Stimulated activated naive CD8-positive, alpha-beta T cell treated with anti-CD3 and anti-CD28 coated beads, Interleukin-15, amount 100 ng/mL, for 72 hours (primary cell): ENCODE results near the gene VGLL4.
"Not testable (repeated sequence)": the region's sequence is repeated elsewhere in the genome, so short reads cannot be mapped to it uniquely, and the experiment has no call there.

Experiments used
- ATAC-seq: fragments of 150-1000 bp; cut with Tn5 transposase; 2 replicates; pipeline ENCODE4 v1.10.0; 2021; ENCODE audit warnings: mild to moderate bottlenecking, moderate library complexity
- DNase-seq, 2 donors: peaks; one replicate each; pipeline ENCODE4 v3.0.0; 2021 to 2022
- H3K27ac Mint-ChIP-seq, 2 donors: one replicate each; pipeline ENCODE4 v1.8.0; 2022; ENCODE audit warnings: mild to moderate bottlenecking in 2 of 2, mixed read lengths in 2 of 2, moderate library complexity in 2 of 2
- H3K27me3 Mint-ChIP-seq: one replicate; pipeline ENCODE4 v1.8.0; 2022; ENCODE audit warnings: mixed read lengths
- H3K4me1 Mint-ChIP-seq: one replicate; pipeline ENCODE4 v1.8.0; 2022; ENCODE audit warnings: mild to moderate bottlenecking, mixed read lengths
- H3K4me3 Mint-ChIP-seq, 2 donors: one replicate each; pipeline ENCODE4 v1.8.0; 2022; ENCODE audit warnings: mild to moderate bottlenecking in 2 of 2, mixed read lengths in 2 of 2, moderate library complexity in 1 of 2
- H3K9me3 Mint-ChIP-seq, 2 donors: one replicate each; pipeline ENCODE4 v1.8.0; 2022; ENCODE audit warnings: mixed read lengths in 2 of 2

Gene VGLL4, protein sequence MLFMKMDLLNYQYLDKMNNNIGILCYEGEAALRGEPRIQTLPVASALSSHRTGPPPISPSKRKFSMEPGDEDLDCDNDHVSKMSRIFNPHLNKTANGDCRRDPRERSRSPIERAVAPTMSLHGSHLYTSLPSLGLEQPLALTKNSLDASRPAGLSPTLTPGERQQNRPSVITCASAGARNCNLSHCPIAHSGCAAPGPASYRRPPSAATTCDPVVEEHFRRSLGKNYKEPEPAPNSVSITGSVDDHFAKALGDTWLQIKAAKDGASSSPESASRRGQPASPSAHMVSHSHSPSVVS

GRCh38 chr3:11643605-11644087 lies at the start of gene VGLL4:
VGLL4 (minus strand) TSS chr3:11643915; CDS start chr3:11643518, 397 bp downstream.
- H3K27ac Mint-ChIP-seq, result peak within 1 kb of the TSS; percentile 98 to 100
- peak; percentile 60 to 74 for DNase-seq
- peak; percentile 75 for ATAC-seq
- H3K4me3 Mint-ChIP-seq, result peak within 1 kb of the TSS; percentile 99 to 100
- H3K27me3 Mint-ChIP-seq, result no peaks in the 10 kb centered on the region
- H3K4me1 Mint-ChIP-seq, result peaks cover 36% of the 10 kb centered on the region
- H3K9me3 Mint-ChIP-seq, result no peaks in the 10 kb centered on the region

DNA sequence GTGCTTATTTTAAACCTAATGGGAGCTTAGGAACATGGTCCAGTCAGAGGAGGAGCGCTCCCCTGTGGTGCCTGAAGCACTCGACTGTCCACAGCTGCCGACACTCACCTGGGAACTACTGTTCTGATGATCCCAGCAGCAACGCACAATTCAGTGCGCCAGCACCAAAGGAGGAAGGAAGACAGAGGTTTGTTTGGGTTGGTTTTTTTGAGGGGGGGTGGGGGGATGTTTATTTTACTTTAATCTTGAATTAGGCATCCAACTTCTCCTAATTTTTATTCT lies 48.8 kb upstream of the VGLL4 start:
- no peak for ATAC-seq
- Mint-ChIP-seq H3K4me1 (no peaks in the 10 kb centered on the region), H3K27ac (no peak overlapping the region), H3K4me3 (no peak overlapping the region), H3K9me3 (no peaks in the 10 kb centered on the region), H3K27me3 (no peaks in the 10 kb centered on the region)
- DNase-seq, result no peak

GRCh38 chr3:11691767-11692531 lies 48.2 kb upstream of the VGLL4 start:
- Mint-ChIP-seq H3K4me3 (no peak overlapping the region), H3K27ac (no peak overlapping the region), H3K27me3 (no peaks in the 10 kb centered on the region), H3K4me1 (no peaks in the 10 kb centered on the region), H3K9me3 (no peaks in the 10 kb centered on the region)
- no peak for DNase-seq
- no peak for ATAC-seq

GRCh38 chr3:11690863-11691766 lies 47.4 kb upstream of the VGLL4 start:
- no peaks in the 10 kb centered on the region for H3K27me3 Mint-ChIP-seq
- no peak overlapping the region for H3K27ac Mint-ChIP-seq
- ATAC-seq (no peak), DNase-seq (no peak)
- no peak overlapping the region for H3K4me3 Mint-ChIP-seq
- H3K4me1 Mint-ChIP-seq, result no peaks in the 10 kb centered on the region
- H3K9me3 Mint-ChIP-seq, result no peaks in the 10 kb centered on the region

DNA sequence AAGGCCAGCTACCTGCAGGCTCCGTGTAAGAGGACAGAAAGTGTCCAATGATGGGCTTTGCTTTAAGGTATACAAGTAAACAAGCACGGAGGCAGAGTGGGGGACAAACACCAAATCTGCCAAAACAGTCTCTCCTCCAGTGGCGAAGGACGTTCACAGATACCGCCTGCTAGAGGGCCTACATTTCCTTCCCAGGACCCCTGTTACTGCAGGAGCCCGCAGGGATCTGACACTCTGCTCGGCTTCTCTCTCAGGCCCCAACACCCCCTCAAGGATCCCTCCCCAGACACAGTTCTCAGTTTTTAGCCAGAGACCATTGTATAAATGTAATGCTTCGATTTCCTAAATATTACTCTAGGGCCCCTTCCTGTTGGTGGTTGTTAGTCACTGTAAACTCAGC lies 46.0 kb upstream of the VGLL4 start:
- Mint-ChIP-seq H3K27me3 (no peaks in the 10 kb centered on the region), H3K4me1 (no peaks in the 10 kb centered on the region), H3K27ac (no peak overlapping the region), H3K4me3 (no peak overlapping the region), H3K9me3 (no peaks in the 10 kb centered on the region)
- ATAC-seq (no peak), DNase-seq (no peak)

DNA sequence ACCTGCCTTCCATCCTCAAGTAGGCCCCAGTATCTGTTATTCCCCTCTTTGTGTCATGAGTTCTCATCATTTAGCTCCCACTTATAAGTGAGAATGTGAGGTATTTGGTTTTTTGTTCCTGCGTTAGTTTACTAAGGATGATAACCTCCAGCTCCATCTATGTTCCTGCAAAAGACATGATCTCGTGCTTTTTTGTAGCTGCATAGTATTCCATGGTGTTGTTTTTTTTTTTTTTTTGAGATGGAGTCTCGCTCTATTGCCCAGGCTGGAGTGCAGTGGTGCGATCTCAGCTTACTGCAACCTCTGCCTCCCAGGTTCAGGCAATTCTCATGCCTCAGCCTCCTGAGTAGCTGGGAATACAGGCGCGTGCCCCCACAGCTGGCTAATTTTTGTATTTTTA lies 41.3 kb upstream of the VGLL4 start:
- H3K27me3 Mint-ChIP-seq, ATAC-seq: not testable (repeated sequence)

DNA sequence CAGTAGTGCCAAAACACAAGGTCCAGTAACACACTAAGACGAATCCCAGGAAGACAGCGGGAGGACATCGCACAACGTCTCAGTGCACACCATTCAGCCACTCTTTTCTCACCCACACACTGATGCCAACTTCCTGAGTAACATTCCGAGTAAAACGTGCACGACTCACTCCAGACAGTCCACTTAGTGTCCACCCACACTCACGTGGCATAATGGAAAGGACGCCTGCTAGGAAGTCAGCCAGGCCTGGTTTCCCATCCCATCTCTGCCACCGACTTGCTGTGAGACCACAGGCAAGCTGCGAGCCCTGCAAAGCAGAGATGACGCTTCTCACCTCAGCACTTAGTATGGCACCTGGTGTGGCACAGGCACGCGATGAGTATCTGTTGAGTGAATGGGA lies 36.8 kb upstream of the VGLL4 start:
- no peak overlapping the region for H3K27ac Mint-ChIP-seq
- ATAC-seq (no peak), DNase-seq (no peak)
- H3K9me3 Mint-ChIP-seq, result no peaks in the 10 kb centered on the region
- H3K27me3 Mint-ChIP-seq, result no peaks in the 10 kb centered on the region
- no peaks in the 10 kb centered on the region for H3K4me1 Mint-ChIP-seq
- H3K4me3 Mint-ChIP-seq, result no peak overlapping the region

More for the DNA sequence above, 41.3 kb upstream of the VGLL4 start:
- H3K4me1 Mint-ChIP-seq, H3K27ac Mint-ChIP-seq, H3K4me3 Mint-ChIP-seq, DNase-seq, H3K9me3 Mint-ChIP-seq: not testable (repeated sequence)

- Mint-ChIP-seq H3K27me3 (no peaks in the 10 kb centered on the region), H3K9me3 (no peaks in the 10 kb centered on the region), H3K4me3 (no peak overlapping the region), H3K4me1 (no peaks in the 10 kb centered on the region), H3K27ac (no peak overlapping the region)
- no peak for DNase-seq
- no peak for ATAC-seq
These were observed 36.2 kb upstream of the VGLL4 start for GRCh38 chr3:11679964-11680363.

DNA sequence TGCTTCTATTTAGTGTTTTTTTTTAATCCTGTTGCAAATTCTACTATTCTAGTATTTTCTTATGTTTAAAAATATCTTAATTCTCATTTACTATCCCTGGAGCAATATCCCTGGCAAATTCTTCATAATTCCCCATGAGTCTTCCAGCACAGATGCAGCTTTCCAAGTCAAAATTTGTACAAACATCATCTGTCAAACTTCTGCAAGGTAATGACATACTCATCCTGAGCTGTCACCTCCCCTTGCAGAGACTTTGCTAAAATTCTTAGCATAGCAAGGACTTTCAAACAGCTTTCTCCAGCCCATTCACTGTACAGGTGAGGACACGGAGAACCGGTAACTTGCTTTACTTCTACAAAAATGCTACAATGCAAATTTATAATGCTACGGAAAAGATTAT lies 28.6 kb upstream of the VGLL4 start:
- DNase-seq, result no peak
- ATAC-seq, result no peak
- Mint-ChIP-seq H3K4me3 (no peak overlapping the region), H3K4me1 (no peaks in the 10 kb centered on the region), H3K27ac (no peak overlapping the region), H3K9me3 (no peaks in the 10 kb centered on the region), H3K27me3 (no peaks in the 10 kb centered on the region)

DNA sequence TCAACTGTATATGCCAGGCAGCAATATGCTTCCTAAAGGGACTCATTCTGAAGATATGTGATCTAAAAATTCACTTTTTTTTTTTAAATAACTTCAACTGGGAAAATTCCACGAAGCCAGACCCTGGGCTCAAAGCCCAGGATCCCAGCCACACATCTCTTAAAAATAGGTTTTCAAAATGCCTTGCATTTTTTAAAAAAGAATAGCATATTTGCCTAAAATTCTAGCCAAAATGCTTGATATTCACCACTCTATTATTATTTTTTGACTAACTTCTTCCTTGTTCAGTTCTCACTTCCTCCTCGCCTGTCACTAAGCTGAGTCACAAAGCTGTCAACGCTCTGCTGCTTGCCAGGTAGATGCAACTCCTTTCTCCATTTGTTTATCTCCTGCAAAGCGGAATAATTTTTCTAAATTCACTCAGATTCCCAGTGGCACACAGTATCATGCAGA lies 28.0 kb upstream of the VGLL4 start:
- no peaks in the 10 kb centered on the region for H3K4me1 Mint-ChIP-seq
- H3K4me3 Mint-ChIP-seq, result no peak overlapping the region
- H3K9me3 Mint-ChIP-seq, result no peaks in the 10 kb centered on the region
- ATAC-seq (no peak), DNase-seq (no peak)
- no peak overlapping the region for H3K27ac Mint-ChIP-seq
- H3K27me3 Mint-ChIP-seq, result no peaks in the 10 kb centered on the region

- Mint-ChIP-seq H3K4me1 (no peaks in the 10 kb centered on the region), H3K27me3 (no peaks in the 10 kb centered on the region), H3K4me3 (no peak overlapping the region), H3K27ac (no peak overlapping the region), H3K9me3 (no peaks in the 10 kb centered on the region)
- no peak for DNase-seq
- ATAC-seq, result no peak
These were observed 24.8 kb upstream of the VGLL4 start for GRCh38 chr3:11668243-11669235.

DNA sequence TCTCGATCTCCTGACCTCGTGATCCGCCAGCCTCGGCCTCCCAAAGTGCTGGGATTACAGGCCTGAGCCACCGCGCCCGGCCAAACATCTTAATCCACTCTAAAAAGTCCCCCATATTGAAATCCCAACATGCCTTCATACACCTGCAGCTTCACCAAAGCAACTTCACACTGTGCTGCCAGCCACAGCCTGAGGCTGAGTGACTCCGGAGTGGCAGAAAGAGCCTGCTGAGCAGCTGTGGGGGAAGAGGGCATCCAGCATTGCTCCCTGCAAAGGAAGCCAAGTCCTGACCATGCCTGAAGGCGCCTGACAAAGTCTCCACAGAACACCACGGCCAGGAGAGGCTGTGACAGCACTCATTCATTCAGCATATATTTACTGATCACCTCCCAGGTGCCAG lies 21.6 kb upstream of the VGLL4 start:
- Mint-ChIP-seq H3K27ac (no peak overlapping the region), H3K4me3 (no peak overlapping the region), H3K9me3 (no peaks in the 10 kb centered on the region), H3K4me1 (no peaks in the 10 kb centered on the region), H3K27me3 (no peaks in the 10 kb centered on the region)
- no peak for ATAC-seq
- no peak for DNase-seq

DNA sequence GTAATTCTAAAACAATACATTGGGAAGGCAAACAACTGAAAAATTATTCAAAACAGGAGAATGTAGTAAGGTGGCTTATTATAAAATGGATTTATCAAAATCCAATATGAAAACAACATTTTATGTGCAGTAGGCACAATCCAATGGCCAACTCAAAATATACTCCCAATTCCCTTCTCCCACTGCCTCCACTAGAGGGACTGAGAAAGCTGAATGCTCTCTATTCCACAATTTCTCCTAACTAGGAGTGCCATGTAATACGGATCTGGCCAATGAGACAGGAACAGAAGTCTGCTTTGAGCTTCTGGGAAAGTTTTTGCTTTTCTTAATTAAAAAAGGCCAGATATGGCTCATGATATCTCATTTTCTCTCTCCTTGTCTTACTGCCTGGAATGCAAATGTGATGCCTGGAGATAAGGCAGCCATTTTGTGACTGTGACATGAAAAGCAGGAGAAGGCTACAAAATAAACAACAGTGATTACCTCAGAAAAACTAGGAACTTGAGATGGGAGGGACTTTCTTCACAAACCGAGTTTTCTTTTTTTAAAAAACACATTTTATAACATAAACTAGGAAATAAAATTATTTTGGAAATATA lies 18.8 kb upstream of the VGLL4 start:
- DNase-seq, result no peak
- Mint-ChIP-seq H3K9me3 (no peaks in the 10 kb centered on the region), H3K4me1 (no peaks in the 10 kb centered on the region), H3K4me3 (no peak overlapping the region), H3K27me3 (no peaks in the 10 kb centered on the region), H3K27ac (no peak overlapping the region)
- no peak for ATAC-seq

GRCh38 chr3:11661827-11662226 lies 18.1 kb upstream of the VGLL4 start:
- peaks cover under 1% of the 10 kb centered on the region for H3K4me1 Mint-ChIP-seq
- H3K9me3 Mint-ChIP-seq, result no peaks in the 10 kb centered on the region
- H3K27me3 Mint-ChIP-seq, result no peaks in the 10 kb centered on the region
- H3K27ac Mint-ChIP-seq, result no peak overlapping the region
- H3K4me3 Mint-ChIP-seq, result no peak overlapping the region
- ATAC-seq (no peak), DNase-seq (no peak)
